Cardiac septum (tissue), 1 donor: ENCODE measurements around the gene CD58. TPM values are rescaled to one million over a fixed set of nuclear protein-coding genes. Genes with fewer than 3 reads are reported as not detected.

ENCODE experiments used
- DNase-seq: peaks from one replicate; pipeline ENCODE4 v3.0.0-alpha.2; 2020; ENCODE audit warnings: low spot score
- intact Hi-C: fragments of 100-400 bp; cut with DNase I; formaldehyde crosslinking; loops from one replicate; pipeline ENCODE4 v1.14.0; 2022
- total RNA-seq: library from RNA; stranded (reverse); fragmentation: NEBNext Ultra II Directional; extraction: Animal tissue kit (Norgen Biotek cat#: 25700); gene quantifications from one replicate; pipeline ENCODE4 v1.2.1, GENCODE V29; 2021
- donor health status: DM: no; HTN: no; CAD: no.

CD58 gene
- total RNA-seq, 1 donor from 2014 or later: 25.3 TPM

GRCh38 chr1:116502671-116503314, 68.0 kb downstream of the CD58 start:
- intact Hi-C loops: no loop called here
- DNase-seq: no peak

- intact Hi-C loops: no loop called here
- DNase-seq: no peak
These were observed 69.0 kb downstream of the CD58 start for GRCh38 chr1:116501870-116502244.

GRCh38 chr1:116501125-116501869, 69.5 kb downstream of the CD58 start:
- no peak for DNase-seq
- intact Hi-C loops: no loop called here

GRCh38 chr1:116498789-116499628, 71.8 kb downstream of the CD58 start:
- intact Hi-C loops: no loop called here
- no peak for DNase-seq

- intact Hi-C loops: no loop called here
- DNase-seq: no peak
These were observed 73.2 kb downstream of the CD58 start for GRCh38 chr1:116497656-116498055.

GRCh38 chr1:116496898-116497297, 73.9 kb downstream of the CD58 start:
- no peak for DNase-seq
- intact Hi-C loops: no loop called here

GRCh38 chr1:116496380-116496779, 74.4 kb downstream of the CD58 start:
- intact Hi-C loops: no loop called here
- no peak for DNase-seq

- intact Hi-C loops: no loop called here
- no peak for DNase-seq
These were observed 75.3 kb downstream of the CD58 start for GRCh38 chr1:116495535-116495934.

- intact Hi-C loops: no loop called here
- DNase-seq: no peak
These were observed 76.1 kb downstream of the CD58 start for GRCh38 chr1:116494745-116495144.

- DNase-seq: no peak
- intact Hi-C loops: no loop called here
These were observed 76.5 kb downstream of the CD58 start for GRCh38 chr1:116494353-116494692.

GRCh38 chr1:116493484-116494352, 77.1 kb downstream of the CD58 start:
- DNase-seq: no peak

GRCh38 chr1:116493036-116493435, 77.8 kb downstream of the CD58 start:
- DNase-seq: no peak
- intact Hi-C loops: no loop called here

More at GRCh38 chr1:116493484-116494352, 77.1 kb downstream of the CD58 start:
- intact Hi-C loops: no loop called here

GRCh38 chr1:116492358-116492811, 78.4 kb downstream of the CD58 start:
- intact Hi-C loops: no loop called here

GRCh38 chr1:116491700-116492357, 79.0 kb downstream of the CD58 start:
- intact Hi-C loops: no loop called here
- no peak for DNase-seq

More at GRCh38 chr1:116492358-116492811, 78.4 kb downstream of the CD58 start:
- no peak for DNase-seq

- no peak for DNase-seq
- intact Hi-C loops: no loop called here
These were observed 80.2 kb downstream of the CD58 start for GRCh38 chr1:116490588-116490987.

- DNase-seq: no peak
- intact Hi-C loops: loop anchor here (5.0 to 10.0 kb wide), 2 partner anchors 337 to 684 kb away; no protein-coding TSS in a partner anchor
These were observed 81.6 kb downstream of the CD58 start for GRCh38 chr1:116489231-116489697.

GRCh38 chr1:116488071-116488470, 82.8 kb downstream of the CD58 start:
- no peak for DNase-seq
- intact Hi-C loops: loop anchor here (5.0 to 10.0 kb wide), 2 partner anchors 336 to 683 kb away; no protein-coding TSS in a partner anchor

GRCh38 chr1:116487583-116487982, 83.2 kb downstream of the CD58 start:
- DNase-seq: no peak
- intact Hi-C loops: loop anchor here (5.0 to 10.0 kb wide), 2 partner anchors 335 to 683 kb away; no protein-coding TSS in a partner anchor
